HepG2 (cell line): Measurements from ENCODE around the gene TBL2. TPM values are rescaled to one million over a fixed set of nuclear protein-coding genes. Genes with fewer than 3 reads are reported as not detected.

Experiments
- ARID4A ChIP-seq: sonication (generic); formaldehyde crosslinking; IDR thresholded peaks from 2 replicates; pipeline ENCODE4 v1.5.0; 2020; ENCODE audit warnings: mild to moderate bottlenecking, missing genetic modification reagents, borderline replicate concordance
- HINFP ChIP-seq: sonication (generic); formaldehyde crosslinking; IDR thresholded peaks from 2 replicates; pipeline ENCODE4 v1.4.0; 2020; ENCODE audit warnings: low read depth, mild to moderate bottlenecking, missing genetic modification reagents
- LCORL ChIP-seq, 2 experiments: fragments of 450-650 bp in 1 of 2; sonication (generic) in 1 of 2; formaldehyde crosslinking in 1 of 2; IDR thresholded peaks; 2 replicates each; pipeline versions ENCODE4 v1.5.0 to v1.6.1; 2017 to 2020; ENCODE audit warnings: antibody characterized with exemption in 1 of 2, missing genetic modification reagents in 1 of 2
- MLLT10 ChIP-seq: sonication (generic); formaldehyde crosslinking; IDR thresholded peaks from 2 replicates; pipeline ENCODE4 v1.4.0; 2020; ENCODE audit warnings: missing genetic modification reagents
- RARG ChIP-seq: sonication (generic); formaldehyde crosslinking; IDR thresholded peaks from 2 replicates; pipeline ENCODE4 v1.4.0; 2020; ENCODE audit warnings: low read depth, mild to moderate bottlenecking, missing genetic modification reagents
- RXRB ChIP-seq: IDR thresholded peaks from 2 replicates; pipeline ENCODE4 v1.6.1; 2016; ENCODE audit warnings: borderline replicate concordance, missing genetic modification reagents, missing compliant biosample characterization
- SMAD1 ChIP-seq: sonication (generic); formaldehyde crosslinking; IDR thresholded peaks from 2 replicates; pipeline ENCODE4 v1.4.0; 2020; ENCODE audit warnings: missing genetic modification reagents, low read depth, mild to moderate bottlenecking, borderline replicate concordance
- STAG1 ChIP-seq: sonication (generic); formaldehyde crosslinking; IDR thresholded peaks from 2 replicates; pipeline ENCODE4 v1.4.0; 2020; ENCODE audit warnings: missing genetic modification reagents
- TBX3 ChIP-seq: fragments of 450-650 bp; IDR thresholded peaks from 2 replicates; pipeline ENCODE4 v1.6.1; 2017; ENCODE audit warnings: antibody characterized with exemption, mild to moderate bottlenecking, inconsistent platforms, borderline replicate concordance
- ZHX1 ChIP-seq: sonication (generic); formaldehyde crosslinking; IDR thresholded peaks from 2 replicates; pipeline ENCODE4 v1.8.1; 2022; ENCODE audit warnings: low read depth, mild to moderate bottlenecking, missing genetic modification reagents
- ZNF274 ChIP-seq: sonication (generic); formaldehyde crosslinking; IDR thresholded peaks from 2 replicates; pipeline ENCODE4 v1.5.1; 2020; ENCODE audit warnings: mild to moderate bottlenecking, missing genetic modification reagents
- ZNF503 ChIP-seq: sonication (generic); formaldehyde crosslinking; IDR thresholded peaks from 2 replicates; pipeline ENCODE4 v1.4.0; 2020; ENCODE audit warnings: missing genetic modification reagents
- ZNF549 ChIP-seq: sonication (generic); formaldehyde crosslinking; IDR thresholded peaks from 2 replicates; pipeline ENCODE4 v1.5.0; 2020; ENCODE audit warnings: missing genetic modification reagents
- ZNF749 ChIP-seq: sonication (generic); formaldehyde crosslinking; IDR thresholded peaks from 2 replicates; pipeline ENCODE4 v1.8.0; 2022; ENCODE audit warnings: mild to moderate bottlenecking, missing genetic modification reagents, moderate library complexity, borderline replicate concordance
- ZSCAN5A ChIP-seq: sonication (generic); formaldehyde crosslinking; IDR thresholded peaks from 2 replicates; pipeline ENCODE4 v1.8.0; 2022; ENCODE audit warnings: mild to moderate bottlenecking, missing genetic modification reagents, borderline replicate concordance
- polyA plus RNA-seq, 8 experiments: library from polyadenylated mRNA; depleted of rRNA in 3 of 8; stranded (reverse) in 7 of 8; unstranded in 1 of 8; fragments of >200 nt; fragmentation: Illumina TruSeq in 4 of 8; extraction: Trizol in 4 of 8; gene quantifications; 2 replicates each; pipeline versions ENCODE4 v1.2.1 to v1.2.3, GENCODE V29; 2011 to 2016; ENCODE audit warnings: low read depth in 4 of 8, missing spikeins in 1 of 8, mixed read lengths in 1 of 8; ENCODE audit not compliant: insufficient read depth in 1 of 8
- total RNA-seq, 5 experiments: library from RNA; depleted of rRNA; stranded (reverse); fragments of >200 nt; fragmentation: Illumina TruSeq; extraction: Trizol; gene quantifications; 2 replicates each; pipeline ENCODE4 v1.2.3, GENCODE V29; 2016; ENCODE audit warnings: low read depth in 1 of 5

Gene TBL2
- total and polyA plus RNA-seq, 2 of the 13 experiments (the other 11 are each of a cell fraction or from before 2014, with no cell fraction given): 43.4 to 47.2 TPM

- TF ChIP-seq TBX3: peak; percentile 74; the same call in 1 of the 2 replicates
- TF ChIP-seq STAG1 (CRISPR knock-in tag): no peak
- peak; percentile 84 for TF ChIP-seq LCORL (IDR thresholded peaks at IDR 0.05)
- peak; percentile 100 for TF ChIP-seq LCORL (CRISPR knock-in tag; IDR thresholded peaks at IDR 0.05)
- TF ChIP-seq SMAD1: peak; percentile 68; the same call in 1 of the 2 replicates
- no peak for TF ChIP-seq RARG
- TF ChIP-seq HINFP: no peak
- peak; percentile 29; the same call in 1 of the 2 replicates for TF ChIP-seq ZSCAN5A (CRISPR knock-in tag)
- TF ChIP-seq RXRB (CRISPR knock-in tag): peak; percentile 99
- peak; percentile 51; the same call in 1 of the 2 replicates for TF ChIP-seq ZNF274
- no peak for TF ChIP-seq ZNF549 (CRISPR knock-in tag)
- peak; percentile 85; the same call in 1 of the 2 replicates for TF ChIP-seq ZNF749 (CRISPR knock-in tag)
- TF ChIP-seq MLLT10 (CRISPR knock-in tag): no peak
- TF ChIP-seq ZNF503 (CRISPR knock-in tag): peak; percentile 87
- peak; percentile 85 for TF ChIP-seq ZHX1 (CRISPR knock-in tag)
- peak; percentile 87; the same call in 1 of the 2 replicates for TF ChIP-seq ARID4A
Observed at GRCh38 chr7:73622909-73623797, 44.8 kb upstream of the TBL2 start (continued).
